ENCODE data around the gene ZNF335. TPM values are rescaled to one million over a fixed set of nuclear protein-coding genes. Genes with fewer than 3 reads are reported as not detected.

Gene ZNF335
- total RNA-seq, 2 experiments from 2014 or later, result 33.1 to 34.5 TPM

GRCh38 chr20:45948742-45949541 lies 23.1 kb downstream of the ZNF335 start:
- no peaks in the 10 kb centered on the region for H3K27me3 Mint-ChIP-seq (ENCODE audit: low read depth)
- ChIA-PET POLR2A (interaction anchor here (0.7 to 3.7 kb wide), 9 partner anchors 9 to 136 kb away, joined by 3 to 18 read pairs (median 4); partner anchors contain the start of genes PCIF1 and ZNF335), CTCF (interaction anchor here (2.2 kb wide), 1 partner anchor 22 kb away, joined by 11 read pairs; no protein-coding TSS in a partner anchor)
- ATAC-seq, result no peak
- H3K4me1 Mint-ChIP-seq (ENCODE audit: low read depth), result peaks cover 8% of the 10 kb centered on the region
- peak overlapping the region; percentile 37 for H3K27ac Mint-ChIP-seq
- peaks cover 60% of the 10 kb centered on the region for H3K36me3 Mint-ChIP-seq (ENCODE audit: low read depth)
- H3K9me3 Mint-ChIP-seq (ENCODE audit: insufficient read depth), result no peaks in the 10 kb centered on the region
- H3K4me3 Mint-ChIP-seq, result no peak overlapping the region
- DNase-seq, result no peak

GRCh38 chr20:45948261-45948733 lies 23.7 kb downstream of the ZNF335 start:
- POLR2A ChIA-PET, result interaction anchor here (0.7 to 3.7 kb wide), 7 partner anchors 9 to 135 kb away, joined by 3 to 18 read pairs (median 4); partner anchors contain the start of gene PCIF1
- H3K4me1 Mint-ChIP-seq (ENCODE audit: low read depth), result peaks cover 8% of the 10 kb centered on the region
- peaks cover 61% of the 10 kb centered on the region for H3K36me3 Mint-ChIP-seq (ENCODE audit: low read depth)
- ATAC-seq, result no peak
- no peaks in the 10 kb centered on the region for H3K9me3 Mint-ChIP-seq (ENCODE audit: insufficient read depth)
- H3K27ac Mint-ChIP-seq, result no peak overlapping the region
- H3K4me3 Mint-ChIP-seq, result no peak overlapping the region
- no peak for DNase-seq
- CTCF ChIA-PET, result interaction anchor here (2.2 kb wide), 1 partner anchor 22 kb away, joined by 11 read pairs; no protein-coding TSS in a partner anchor
- no peaks in the 10 kb centered on the region for H3K27me3 Mint-ChIP-seq (ENCODE audit: low read depth)

GRCh38 chr20:45947110-45947866 lies 24.7 kb downstream of the ZNF335 start:
- no peak for ATAC-seq
- H3K4me3 Mint-ChIP-seq, result no peak overlapping the region
- no peak overlapping the region for H3K27ac Mint-ChIP-seq
- ChIA-PET CTCF (interaction anchor here (1.2 kb wide), 1 partner anchor 23 kb away, joined by 5 read pairs; no protein-coding TSS in a partner anchor), POLR2A (interaction anchor here (0.7 to 3.7 kb wide), 4 partner anchors 10 to 17 kb away, joined by 3 to 18 read pairs (median 4); no protein-coding TSS in a partner anchor)
- no peaks in the 10 kb centered on the region for H3K27me3 Mint-ChIP-seq (ENCODE audit: low read depth)
- H3K36me3 Mint-ChIP-seq (ENCODE audit: low read depth), result peaks cover 68% of the 10 kb centered on the region
- H3K9me3 Mint-ChIP-seq (ENCODE audit: insufficient read depth), result no peaks in the 10 kb centered on the region
- peaks cover 8% of the 10 kb centered on the region for H3K4me1 Mint-ChIP-seq (ENCODE audit: low read depth)
- no peak for DNase-seq

GRCh38 chr20:45946149-45946970 lies 25.6 kb downstream of the ZNF335 start:
- DNase-seq, result peak; percentile 55
- H3K36me3 Mint-ChIP-seq (ENCODE audit: low read depth), result peaks cover 58% of the 10 kb centered on the region
- no peak overlapping the region for H3K4me3 Mint-ChIP-seq
- H3K9me3 Mint-ChIP-seq (ENCODE audit: insufficient read depth), result no peaks in the 10 kb centered on the region
- ATAC-seq, result peak; percentile 34
- H3K4me1 Mint-ChIP-seq (ENCODE audit: low read depth), result peaks cover 8% of the 10 kb centered on the region
- peak overlapping the region; percentile 66 for H3K27ac Mint-ChIP-seq
- ChIA-PET POLR2A (interaction anchor here (0.7 to 0.8 kb wide), 3 partner anchors 11 to 18 kb away, joined by 3 to 4 read pairs (median 3); partner anchors contain the start of gene PCIF1), CTCF (interaction anchor here (0.7 to 1.2 kb wide), 3 partner anchors 12 to 24 kb away, joined by 3 to 5 read pairs (median 3); partner anchors contain the start of gene PCIF1)
- H3K27me3 Mint-ChIP-seq (ENCODE audit: low read depth), result no peaks in the 10 kb centered on the region

- POLR2A ChIA-PET, result interaction anchor here (0.8 kb wide), 1 partner anchor 11 kb away, joined by 3 read pairs; the partner anchor contains the start of gene PCIF1
- ATAC-seq, result no peak
- H3K36me3 Mint-ChIP-seq (ENCODE audit: low read depth), result peaks cover 55% of the 10 kb centered on the region
- no peak overlapping the region for H3K4me3 Mint-ChIP-seq
- DNase-seq, result no peak
- CTCF ChIA-PET, result interaction anchor here (0.9 to 2.2 kb wide), 3 partner anchors 16 to 25 kb away, joined by 3 to 14 read pairs (median 5); no protein-coding TSS in a partner anchor
- H3K27me3 Mint-ChIP-seq (ENCODE audit: low read depth), result no peaks in the 10 kb centered on the region
- no peaks in the 10 kb centered on the region for H3K9me3 Mint-ChIP-seq (ENCODE audit: insufficient read depth)
- peaks cover 8% of the 10 kb centered on the region for H3K4me1 Mint-ChIP-seq (ENCODE audit: low read depth)
- no peak overlapping the region for H3K27ac Mint-ChIP-seq
These were observed 26.3 kb downstream of the ZNF335 start for GRCh38 chr20:45945678-45946148.

GRCh38 chr20:45944965-45945677 lies 26.9 kb downstream of the ZNF335 start:
- no peak overlapping the region for H3K27ac Mint-ChIP-seq
- ChIA-PET CTCF (interaction anchor here (2.2 kb wide), 1 partner anchor 25 kb away, joined by 14 read pairs; no protein-coding TSS in a partner anchor), POLR2A (interaction anchor here (0.6 to 1.1 kb wide), 2 partner anchors 10 to 131 kb away, joined by 3 to 4 read pairs; no protein-coding TSS in a partner anchor)
- no peaks in the 10 kb centered on the region for H3K27me3 Mint-ChIP-seq (ENCODE audit: low read depth)
- H3K9me3 Mint-ChIP-seq (ENCODE audit: insufficient read depth), result no peaks in the 10 kb centered on the region
- no peak overlapping the region for H3K4me3 Mint-ChIP-seq
- H3K4me1 Mint-ChIP-seq (ENCODE audit: low read depth), result peaks cover 8% of the 10 kb centered on the region
- no peak for DNase-seq
- H3K36me3 Mint-ChIP-seq (ENCODE audit: low read depth), result peaks cover 53% of the 10 kb centered on the region
- no peak for ATAC-seq

- peaks cover 56% of the 10 kb centered on the region for H3K36me3 Mint-ChIP-seq (ENCODE audit: low read depth)
- H3K9me3 Mint-ChIP-seq (ENCODE audit: insufficient read depth), result no peaks in the 10 kb centered on the region
- ChIA-PET POLR2A (interaction anchor here (0.6 to 1.1 kb wide), 2 partner anchors 9 to 131 kb away, joined by 3 to 4 read pairs; no protein-coding TSS in a partner anchor), CTCF (interaction anchor here (1.0 to 2.2 kb wide), 3 partner anchors 19 to 145 kb away, joined by 3 to 14 read pairs (median 4); no protein-coding TSS in a partner anchor)
- H3K27ac Mint-ChIP-seq, result no peak overlapping the region
- H3K4me1 Mint-ChIP-seq (ENCODE audit: low read depth), result peaks cover 8% of the 10 kb centered on the region
- no peaks in the 10 kb centered on the region for H3K27me3 Mint-ChIP-seq (ENCODE audit: low read depth)
- ATAC-seq (no peak), DNase-seq (no peak)
- H3K4me3 Mint-ChIP-seq, result no peak overlapping the region
These were observed 27.6 kb downstream of the ZNF335 start for GRCh38 chr20:45944151-45944964.

GRCh38 chr20:45943613-45944012 lies 28.4 kb downstream of the ZNF335 start:
- Mint-ChIP-seq H3K27ac (no peak overlapping the region), H3K4me3 (no peak overlapping the region), H3K27me3 (ENCODE audit: low read depth) (no peaks in the 10 kb centered on the region), H3K36me3 (ENCODE audit: low read depth) (peaks cover 58% of the 10 kb centered on the region), H3K4me1 (ENCODE audit: low read depth) (peaks cover 8% of the 10 kb centered on the region), H3K9me3 (ENCODE audit: insufficient read depth) (no peaks in the 10 kb centered on the region)
- POLR2A ChIA-PET, result interaction anchor here (1.1 kb wide), 1 partner anchor 9 kb away, joined by 4 read pairs; no protein-coding TSS in a partner anchor
- no peak for ATAC-seq
- CTCF ChIA-PET, result interaction anchor here (1.0 to 2.2 kb wide), 4 partner anchors 20 to 145 kb away, joined by 3 to 14 read pairs (median 4); no protein-coding TSS in a partner anchor
- DNase-seq, result no peak

GRCh38 chr20:45940469-45940868 lies 31.5 kb downstream of the ZNF335 start:
- Mint-ChIP-seq H3K36me3 (ENCODE audit: low read depth) (peaks cover 56% of the 10 kb centered on the region), H3K27me3 (ENCODE audit: low read depth) (no peaks in the 10 kb centered on the region), H3K27ac (no peak overlapping the region), H3K9me3 (ENCODE audit: insufficient read depth) (no peaks in the 10 kb centered on the region), H3K4me3 (no peak overlapping the region), H3K4me1 (ENCODE audit: low read depth) (peaks cover 24% of the 10 kb centered on the region)
- ChIA-PET CTCF (interaction anchor here (8.2 kb wide), 1 partner anchor 30 kb away, joined by 90 read pairs; the partner anchor contains the start of gene ZNF335), POLR2A (interaction anchor here (0.8 kb wide), 1 partner anchor 180 kb away, joined by 3 read pairs; no protein-coding TSS in a partner anchor)
- no peak for ATAC-seq
- no peak for DNase-seq
